Loucy (cell line): Measurements from ENCODE around the gene PLTP.

Experiments
- H2AFZ ChIP-seq: fragments of 200-600 bp; sonication (generic); 2 replicates; pipeline ENCODE4 v1.6.0; 2016; ENCODE audit warnings: antibody characterized with exemption, mild to moderate bottlenecking, low read length, moderate library complexity
- H3F3A ChIP-seq: fragments of 200-600 bp; 2 replicates; pipeline ENCODE4 v1.6.0; 2016; ENCODE audit warnings: antibody characterized with exemption, low read depth, mild to moderate bottlenecking
- H3K27me3 ChIP-seq: fragments of 200-600 bp; sonication (generic); 2 replicates; pipeline ENCODE4 v1.6.1; 2014; ENCODE audit warnings: low read length, mild to moderate bottlenecking; ENCODE audit not compliant: insufficient read depth, poor library complexity, severe bottlenecking
- H3K36me3 ChIP-seq: fragments of 200-600 bp; sonication (generic); 2 replicates; pipeline ENCODE4 v1.6.1; 2016; ENCODE audit warnings: low read length; ENCODE audit not compliant: insufficient read depth
- H3K4me1 ChIP-seq: fragments of 200-600 bp; sonication (generic); 2 replicates; pipeline ENCODE4 v1.5.1; 2014; ENCODE audit warnings: low read length, mild to moderate bottlenecking; ENCODE audit not compliant: insufficient read depth, poor library complexity, severe bottlenecking
- H3K4me2 ChIP-seq: fragments of 200-600 bp; sonication (generic); 2 replicates; pipeline ENCODE4 v1.6.0; 2014; ENCODE audit warnings: antibody characterized with exemption, low read length, low read depth, mild to moderate bottlenecking; ENCODE audit not compliant: poor library complexity, severe bottlenecking
- H3K4me3 ChIP-seq: fragments of 200-600 bp; sonication (generic); 2 replicates; pipeline ENCODE4 v1.5.1; 2014; ENCODE audit warnings: low read length, mild to moderate bottlenecking, mixed read lengths; ENCODE audit not compliant: poor library complexity, severe bottlenecking
- H3K79me2 ChIP-seq: fragments of 200-600 bp; sonication (generic); 2 replicates; pipeline ENCODE4 v1.6.1; 2014; ENCODE audit warnings: low read length; ENCODE audit not compliant: insufficient read depth
- H3K9ac ChIP-seq: fragments of 200-600 bp; sonication (generic); 2 replicates; pipeline ENCODE4 v1.6.0; 2014; ENCODE audit warnings: mild to moderate bottlenecking, low read depth, low read length, moderate library complexity; ENCODE audit not compliant: poor library complexity, severe bottlenecking
- H3K9me2 ChIP-seq: fragments of 200-600 bp; sonication (generic); replicated peaks from 2 replicates; pipeline ENCODE4 v1.6.1; 2016; ENCODE audit warnings: low read depth, low read length, mixed read lengths
- H3K9me3 ChIP-seq: fragments of 200-600 bp; sonication (generic); 2 replicates; pipeline ENCODE4 v1.6.1; 2014; ENCODE audit warnings: mild to moderate bottlenecking, antibody characterized with exemption, low read length, low read depth; ENCODE audit not compliant: insufficient read depth
- H4K20me1 ChIP-seq: fragments of 200-600 bp; sonication (generic); 2 replicates; pipeline ENCODE4 v1.6.0; 2014; ENCODE audit warnings: antibody characterized with exemption, low read length, mild to moderate bottlenecking; ENCODE audit not compliant: insufficient read depth, poor library complexity, severe bottlenecking
- CTCF ChIP-seq: fragments of 200-600 bp; sonication (generic); conservative IDR thresholded peaks from 2 replicates; pipeline ENCODE4 v1.5.1; 2014; ENCODE audit warnings: mild to moderate bottlenecking, antibody characterized with exemption, low read length
- EZH2phosphoT487 ChIP-seq: fragments of 200-600 bp; IDR thresholded peaks from 2 replicates; pipeline ENCODE4 v1.6.1; 2018; ENCODE audit warnings: antibody characterized with exemption, mild to moderate bottlenecking, moderate library complexity, borderline replicate concordance

The PLTP gene

GRCh38 chr20:45924391-45925261, 12.7 kb upstream of the PLTP start:
- Histone ChIP-seq H3K27me3 (no peaks in the 10 kb centered on the region), H3K9ac (no peak overlapping the region), H3K36me3 (no peaks in the 10 kb centered on the region), H3K9me2 (no peaks in the 10 kb centered on the region), H3K79me2 (no peaks in the 10 kb centered on the region), H2AFZ (no peak overlapping the region), H3K4me1 (no peaks in the 10 kb centered on the region), H4K20me1 (no peaks in the 10 kb centered on the region), H3K4me2 (no peak overlapping the region), H3K9me3 (no peaks in the 10 kb centered on the region), H3K4me3 (no peak overlapping the region), H3F3A (no peaks in the 10 kb centered on the region)
- TF ChIP-seq CTCF = no peak
- TF ChIP-seq EZH2phosphoT487 = no peak

- H3K4me3 ChIP-seq = no peak overlapping the region
Measured at GRCh38 chr20:45921337-45922189, 9.6 kb upstream of the PLTP start.

More at GRCh38 chr20:45921337-45922189, 9.6 kb upstream of the PLTP start:
- Histone ChIP-seq H3K9me3 (no peaks in the 10 kb centered on the region), H3K9ac (no peak overlapping the region), H2AFZ (no peak overlapping the region), H3F3A (no peaks in the 10 kb centered on the region), H3K4me2 (no peak overlapping the region), H4K20me1 (no peaks in the 10 kb centered on the region), H3K4me1 (no peaks in the 10 kb centered on the region), H3K36me3 (no peaks in the 10 kb centered on the region), H3K79me2 (no peaks in the 10 kb centered on the region), H3K9me2 (no peaks in the 10 kb centered on the region), H3K27me3 (no peaks in the 10 kb centered on the region)
- TF ChIP-seq CTCF (no peak), EZH2phosphoT487 (no peak)
